Neuronal stem cell (in vitro differentiated cells): ENCODE results near the gene SLC35A5.

Experiments used
- DNase-seq: peaks from one replicate; pipeline ENCODE4 v3.0.0-alpha.2; 2013; ENCODE audit warnings: low spot score
- H2AFZ ChIP-seq: one replicate; pipeline ENCODE4 v1.6.1; 2013; ENCODE audit warnings: mild to moderate bottlenecking, low read length, inconsistent platforms
- H2AK5ac ChIP-seq: 2 replicates; pipeline ENCODE4 v1.6.1; 2013; ENCODE audit warnings: low read depth, mild to moderate bottlenecking, inconsistent platforms, low read length, moderate library complexity, mixed read lengths
- H2BK120ac ChIP-seq: 2 replicates; pipeline ENCODE4 v1.6.1; 2013; ENCODE audit warnings: low read depth, mild to moderate bottlenecking, inconsistent platforms, low read length, moderate library complexity, mixed read lengths
- H2BK12ac ChIP-seq: one replicate; pipeline ENCODE4 v1.6.1; 2013; ENCODE audit warnings: low read length, inconsistent platforms
- H2BK15ac ChIP-seq: 2 replicates; pipeline ENCODE4 v1.6.1; 2013; ENCODE audit warnings: mild to moderate bottlenecking, low read length, inconsistent platforms, mixed read lengths
- H2BK5ac ChIP-seq: one replicate; pipeline ENCODE4 v1.6.1; 2013; ENCODE audit warnings: inconsistent platforms, mild to moderate bottlenecking, low read length, moderate library complexity
- H3K14ac ChIP-seq: one replicate; pipeline ENCODE4 v1.6.1; 2013; ENCODE audit warnings: low read length, inconsistent platforms
- H3K18ac ChIP-seq: 2 replicates; pipeline ENCODE4 v1.6.1; 2013; ENCODE audit warnings: low read length, inconsistent platforms
- H3K23ac ChIP-seq: 2 replicates; pipeline ENCODE4 v1.6.1; 2013; ENCODE audit warnings: low read depth, mild to moderate bottlenecking, mixed read lengths, low read length, inconsistent platforms; ENCODE audit not compliant: poor library complexity
- H3K27ac ChIP-seq: replicated peaks from 3 replicates; pipeline ENCODE4 v1.5.1; 2013; ENCODE audit warnings: low read length, inconsistent platforms
- H3K27me3 ChIP-seq, 3 experiments: 2 replicates each; pipeline ENCODE4 v1.6.1; 2013; ENCODE audit warnings: low read length in 3 of 3, mild to moderate bottlenecking in 2 of 3, inconsistent platforms in 1 of 3, low read depth in 1 of 3, mixed read lengths in 1 of 3, moderate library complexity in 1 of 3; ENCODE audit not compliant: control insufficient read depth in 3 of 3, insufficient read depth in 3 of 3
- H3K36me3 ChIP-seq, 2 donors: replicated peaks in 1 of 2; 2 replicates each; pipeline ENCODE4 v1.6.1; 2013; ENCODE audit warnings: low read length in 2 of 2; ENCODE audit not compliant: control insufficient read depth in 2 of 2, insufficient read depth in 2 of 2
- H3K4ac ChIP-seq: 2 replicates; pipeline ENCODE4 v1.6.1; 2013; ENCODE audit warnings: inconsistent platforms, mild to moderate bottlenecking, low read length, moderate library complexity
- H3K4me1 ChIP-seq, 2 donors: 1 replicate in 1 of 2; 2 replicates in 1 of 2; pipeline ENCODE4 v1.6.1; 2013; ENCODE audit warnings: low read length in 2 of 2, low read depth in 1 of 2; ENCODE audit not compliant: control insufficient read depth in 2 of 2, insufficient read depth in 1 of 2
- H3K4me2 ChIP-seq: one replicate; pipeline ENCODE4 v1.6.1; 2013; ENCODE audit warnings: mild to moderate bottlenecking, low read length, inconsistent platforms; ENCODE audit not compliant: insufficient read depth, poor library complexity, severe bottlenecking
- H3K4me3 ChIP-seq, 2 donors: 2 replicates each; pipeline ENCODE4 v1.5.1; 2013; ENCODE audit warnings: low read length in 2 of 2, mild to moderate bottlenecking in 2 of 2, inconsistent platforms in 1 of 2, moderate library complexity in 1 of 2
- H3K79me1 ChIP-seq: one replicate; pipeline ENCODE4 v1.6.1; 2013; ENCODE audit warnings: low read depth, mild to moderate bottlenecking, inconsistent platforms, low read length, moderate library complexity
- H3K9ac ChIP-seq: one replicate; pipeline ENCODE4 v1.6.1; 2013; ENCODE audit warnings: mild to moderate bottlenecking, low read depth, low read length, inconsistent platforms; ENCODE audit not compliant: poor library complexity
- H3K9me3 ChIP-seq, 2 donors: replicated peaks in 1 of 2; 2 replicates each; pipeline versions ENCODE3 to v1.6.1; 2013; ENCODE audit warnings: low read length in 2 of 2, mild to moderate bottlenecking in 2 of 2, inconsistent platforms in 1 of 2, low read depth in 1 of 2, mixed read lengths in 1 of 2, moderate library complexity in 1 of 2; ENCODE audit not compliant: control insufficient read depth in 2 of 2, insufficient read depth in 1 of 2
- H4K8ac ChIP-seq: one replicate; pipeline ENCODE4 v1.6.1; 2013; ENCODE audit warnings: low read depth, mild to moderate bottlenecking, inconsistent platforms, low read length, moderate library complexity
- H4K91ac ChIP-seq: one replicate; pipeline ENCODE4 v1.6.1; 2013; ENCODE audit warnings: low read length, low read depth, mild to moderate bottlenecking, inconsistent platforms; ENCODE audit not compliant: poor library complexity
- WGBS, 2 donors: extraction: QIAGEN DNeasy Blood & Tissue Kit; methylation state at CpG; one replicate each; pipeline ENCODE4 v1.1.7; 2013; ENCODE audit warnings: missing lambda C conversion rate in 2 of 2, mixed read lengths in 1 of 2; ENCODE audit not compliant: insufficient read length in 2 of 2, insufficient replicate concordance in 1 of 2; ENCODE audit errors: extremely low coverage in 2 of 2; 5-methylcytosine and 5-hydroxymethylcytosine counted together

SLC35A5 gene

DNA sequence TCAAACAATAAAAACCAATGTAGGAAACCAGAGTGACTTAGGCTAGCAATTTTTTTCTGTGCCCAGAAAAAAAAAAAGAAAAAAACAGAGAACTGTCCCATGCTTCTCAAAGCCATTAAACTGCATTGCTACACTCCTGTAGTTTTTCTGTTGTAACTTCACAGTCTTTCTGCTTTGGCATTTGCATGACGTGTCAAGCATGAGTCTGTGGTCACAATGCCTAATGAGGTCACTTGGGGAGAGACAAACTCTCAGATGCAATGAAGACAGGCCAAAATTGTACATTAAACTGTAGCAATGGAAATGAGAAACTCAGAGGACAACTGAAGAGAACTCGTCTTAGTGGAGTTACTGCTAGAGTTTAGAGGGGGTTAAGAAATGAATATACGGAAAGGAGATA lies 48.3 kb downstream of the SLC35A5 start:
- Histone ChIP-seq H3K9ac (no peak overlapping the region), H3K4ac (no peak overlapping the region), H3K36me3 (peaks cover 0 to 72% of the 10 kb centered on the region in 2 donors), H2AK5ac (no peak overlapping the region), H3K18ac (no peak overlapping the region), H4K8ac (no peak overlapping the region), H2BK15ac (no peak overlapping the region), H3K4me2 (no peak overlapping the region), H2BK12ac (no peak overlapping the region), H2AFZ (no peak overlapping the region), H3K27ac (no peak overlapping the region), H3K14ac (no peak overlapping the region), H3K23ac (no peak overlapping the region), H3K79me1 (no peaks in the 10 kb centered on the region), H2BK5ac (no peak overlapping the region), H3K4me1 (peaks cover 4 to 24% of the 10 kb centered on the region in 2 donors), H2BK120ac (no peak overlapping the region), H3K27me3 (no peaks in the 10 kb centered on the region), H3K4me3 (no peak overlapping the region), H4K91ac (no peak overlapping the region), H3K9me3 (no peaks in the 10 kb centered on the region)
- DNase-seq: no peak
- 100% methylated on average over 1 of the region's 3 CpGs for WGBS, 2 donors

- no peak for DNase-seq
- Histone ChIP-seq H3K27me3 (no peaks in the 10 kb centered on the region), H3K14ac (no peak overlapping the region), H3K18ac (no peak overlapping the region), H3K9ac (no peak overlapping the region), H2AK5ac (no peak overlapping the region), H3K4me1 (peaks cover 4 to 12% of the 10 kb centered on the region in 2 donors), H3K4me2 (no peak overlapping the region), H2BK5ac (no peak overlapping the region), H3K9me3 (no peaks in the 10 kb centered on the region), H3K4ac (no peak overlapping the region), H3K79me1 (no peaks in the 10 kb centered on the region), H3K4me3 (no peak overlapping the region), H3K23ac (no peak overlapping the region), H3K36me3 (peaks cover 0 to 84% of the 10 kb centered on the region in 2 donors), H2AFZ (no peak overlapping the region), H4K91ac (no peak overlapping the region), H2BK120ac (no peak overlapping the region), H2BK12ac (no peak overlapping the region), H4K8ac (no peak overlapping the region), H2BK15ac (no peak overlapping the region), H3K27ac (no peak overlapping the region)
- no CpG with 5 or more reads among the region's 5 CpGs for WGBS, 2 donors
These were observed 50.1 kb downstream of the SLC35A5 start for GRCh38 chr3:112611752-112612515.

GRCh38 chr3:112615989-112616731 lies 54.3 kb downstream of the SLC35A5 start:
- H3K23ac ChIP-seq: no peak overlapping the region
- H3K18ac ChIP-seq: no peak overlapping the region
- H2AFZ ChIP-seq: no peak overlapping the region
- no peak overlapping the region for H4K8ac ChIP-seq
- H3K14ac ChIP-seq: no peak overlapping the region
- no peak overlapping the region for H3K4me3 ChIP-seq
- H2BK120ac ChIP-seq: no peak overlapping the region
- WGBS, 2 donors: no CpG with 5 or more reads among the region's 7 CpGs
- no peak overlapping the region for H2BK5ac ChIP-seq
- H3K27me3 ChIP-seq: no peaks in the 10 kb centered on the region
- H3K79me1 ChIP-seq: no peaks in the 10 kb centered on the region
- H3K9me3 ChIP-seq: peaks cover 0 to 3% of the 10 kb centered on the region in 2 donors
- peaks cover 0 to 2% of the 10 kb centered on the region in 2 donors for H3K4me1 ChIP-seq
- no peak for DNase-seq
- H2AK5ac ChIP-seq: no peak overlapping the region
- H3K36me3 ChIP-seq: peaks cover 0 to 79% of the 10 kb centered on the region in 2 donors
- no peak overlapping the region for H2BK15ac ChIP-seq
- H2BK12ac ChIP-seq: no peak overlapping the region
- no peak overlapping the region for H3K4me2 ChIP-seq
- H4K91ac ChIP-seq: no peak overlapping the region
- H3K9ac ChIP-seq: no peak overlapping the region
- H3K4ac ChIP-seq: no peak overlapping the region
- no peak overlapping the region for H3K27ac ChIP-seq

DNA sequence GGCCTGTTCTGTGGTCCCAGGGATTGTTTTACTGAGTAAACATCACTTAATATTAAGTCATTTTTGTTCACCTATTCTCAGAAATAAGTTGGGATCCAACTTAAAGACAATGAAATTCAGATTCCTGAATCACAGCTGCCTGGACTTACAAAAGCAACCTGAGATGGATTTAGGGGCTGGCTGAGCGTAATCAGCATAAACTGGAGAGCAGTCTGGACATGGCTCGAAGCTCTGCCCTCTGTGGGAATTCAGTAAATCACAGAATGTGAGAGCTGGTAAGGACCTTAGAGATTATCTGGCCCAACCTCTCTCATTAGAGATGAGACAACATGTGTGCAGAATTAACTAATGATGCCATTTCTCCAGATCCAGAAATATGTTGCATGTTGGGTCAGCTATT lies 55.4 kb downstream of the SLC35A5 start:
- Histone ChIP-seq H3K9ac (no peak overlapping the region), H3K14ac (no peak overlapping the region), H2BK120ac (no peak overlapping the region), H3K23ac (no peak overlapping the region), H3K9me3 (peaks cover 0 to 4% of the 10 kb centered on the region in 2 donors), H4K8ac (no peak overlapping the region), H2AK5ac (no peak overlapping the region), H3K36me3 (peaks cover 0 to 80% of the 10 kb centered on the region in 2 donors), H2BK5ac (no peak overlapping the region), H2AFZ (no peak overlapping the region), H3K4me2 (no peak overlapping the region), H3K27me3 (no peaks in the 10 kb centered on the region), H2BK15ac (no peak overlapping the region), H3K4ac (no peak overlapping the region), H4K91ac (no peak overlapping the region), H3K4me1 (peaks cover 0 to 2% of the 10 kb centered on the region in 2 donors), H3K27ac (no peak overlapping the region), H3K18ac (no peak overlapping the region), H3K4me3 (no peak overlapping the region), H2BK12ac (no peak overlapping the region), H3K79me1 (no peaks in the 10 kb centered on the region)
- WGBS, 2 donors: no CpG with 5 or more reads among the region's 2 CpGs
- DNase-seq: no peak
